Fibroblast of mammary gland (primary cell): ENCODE data around the gene COL4A1.
"Not testable (repeated sequence)": the region's sequence is repeated elsewhere in the genome, so short reads cannot be mapped to it uniquely, and the experiment has no call there.

Experiments used
- DNase-seq: peaks from one replicate; pipeline ENCODE4 v3.0.0-alpha.2; 2010; ENCODE audit warnings: low read depth
- H3K4me3 ChIP-seq: 2 replicates; pipeline ENCODE4 v1.5.1; 2011; ENCODE audit warnings: low read depth, mild to moderate bottlenecking, low read length, moderate library complexity; ENCODE audit not compliant: control insufficient read depth
- CTCF ChIP-seq: conservative IDR thresholded peaks from 2 replicates; pipeline ENCODE4 v1.5.1; 2011; ENCODE audit warnings: low read depth, low read length, inconsistent platforms; ENCODE audit not compliant: control insufficient read depth, insufficient read depth

COL4A1 gene

GRCh38 chr13:110324026-110324749 is 17.2 kb upstream of the COL4A1 start:
- no peak for DNase-seq
- no peak for TF ChIP-seq CTCF
- H3K4me3 ChIP-seq = no peak overlapping the region

DNA sequence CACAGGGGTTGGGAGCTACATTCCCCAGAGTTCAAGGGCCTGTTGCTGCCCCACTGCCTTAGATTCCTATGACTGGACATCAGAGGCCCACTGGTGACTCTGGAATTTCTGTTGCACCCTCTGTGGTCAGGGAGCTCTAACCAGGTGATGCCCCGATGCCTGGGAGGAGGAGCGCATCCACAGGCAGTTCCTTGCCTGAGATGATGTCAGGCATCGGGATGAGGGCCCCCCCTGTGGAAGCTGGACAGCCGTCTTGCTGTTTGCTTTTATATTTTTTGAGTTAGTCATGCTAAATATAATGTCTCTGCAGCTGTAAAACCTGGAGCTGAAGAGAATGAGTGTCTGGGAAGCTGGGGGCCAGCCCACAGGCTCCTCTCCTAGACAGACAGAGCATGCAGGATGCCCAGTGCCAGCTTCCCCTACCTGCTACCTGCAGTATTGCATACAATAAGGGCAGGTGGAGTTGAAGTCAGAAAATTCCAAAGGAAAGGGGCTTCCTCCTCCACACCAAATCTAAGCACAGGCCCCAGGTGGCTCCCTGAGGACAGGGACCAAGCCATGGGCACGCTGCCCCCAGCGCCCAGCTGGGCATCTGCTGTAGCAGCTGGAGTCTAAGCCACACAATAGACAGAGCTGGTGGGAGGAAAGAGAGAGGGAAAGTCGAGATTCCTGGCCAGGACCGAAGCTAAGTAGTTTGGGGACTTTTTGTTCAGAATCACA is 16.4 kb upstream of the COL4A1 start:
- DNase-seq = peak; percentile 72
- TF ChIP-seq CTCF = peak; percentile 0
- no peak overlapping the region for H3K4me3 ChIP-seq

- no peak overlapping the region for H3K4me3 ChIP-seq
- no peak for TF ChIP-seq CTCF
Observed at GRCh38 chr13:110322828-110323171, 15.8 kb upstream of the COL4A1 start.

DNA sequence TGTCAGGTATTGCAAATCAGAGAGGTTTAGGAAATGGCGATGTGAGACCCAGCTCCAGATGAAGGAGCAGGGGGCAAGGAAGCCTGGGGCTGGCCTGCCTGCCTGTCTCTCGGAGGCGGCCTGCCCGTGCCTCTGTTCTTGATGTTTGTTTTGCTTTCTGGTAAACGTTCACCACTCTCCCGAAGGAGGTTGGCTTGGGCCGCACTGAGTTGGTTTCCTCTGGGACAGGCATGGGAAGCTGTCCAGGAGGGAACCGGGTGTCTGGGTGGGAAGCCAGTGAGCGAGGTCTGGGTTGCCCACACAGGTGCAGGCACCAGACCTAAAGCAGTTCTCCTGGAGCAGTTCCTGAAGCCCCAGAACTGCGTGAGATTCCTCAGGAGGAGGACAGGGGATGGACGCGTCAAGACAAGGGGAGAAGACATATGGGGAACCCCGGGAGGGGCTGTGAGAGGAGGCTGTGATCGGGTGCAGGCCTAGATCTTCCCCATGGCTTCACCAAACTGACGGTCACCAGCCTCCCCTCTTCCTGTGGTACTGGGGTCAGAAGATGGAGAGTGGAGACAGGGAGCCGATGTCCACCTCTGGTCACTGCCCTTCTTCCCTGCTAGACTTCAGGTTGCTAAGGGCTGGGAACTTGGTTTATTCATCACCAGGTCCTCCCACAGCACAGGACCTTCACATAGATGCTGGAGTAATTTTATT is 15.3 kb upstream of the COL4A1 start:
- H3K4me3 ChIP-seq = no peak overlapping the region
- no peak for TF ChIP-seq CTCF
- DNase-seq = no peak

More at GRCh38 chr13:110322828-110323171, 15.8 kb upstream of the COL4A1 start:
- DNase-seq = no peak

GRCh38 chr13:110321573-110321972 is 14.6 kb upstream of the COL4A1 start:
- H3K4me3 ChIP-seq, DNase-seq: not testable (repeated sequence)

DNA sequence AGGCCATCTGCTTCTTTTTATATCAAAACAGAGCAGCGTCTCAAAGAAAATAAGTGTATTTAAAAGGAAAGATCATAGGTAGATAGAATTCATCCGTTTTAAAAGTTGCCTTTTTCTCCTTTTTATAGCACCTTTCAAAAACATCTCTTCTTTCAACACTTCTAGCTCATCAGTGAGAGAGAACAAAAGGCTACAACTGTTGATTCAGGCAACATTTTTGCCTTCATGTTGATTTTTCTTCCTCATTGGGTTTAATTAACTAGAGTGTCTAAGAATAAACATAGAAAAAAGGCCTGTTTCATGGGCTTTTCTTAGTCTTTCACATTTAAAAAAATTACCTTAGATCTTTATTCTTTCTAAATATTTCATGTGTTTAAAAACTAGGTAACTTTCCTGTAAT is 13.7 kb upstream of the COL4A1 start:
- DNase-seq = no peak
- H3K4me3 ChIP-seq = no peak overlapping the region
- TF ChIP-seq CTCF = no peak

- H3K4me3 ChIP-seq = no peak overlapping the region
Observed at GRCh38 chr13:110319774-110320509, 13.0 kb upstream of the COL4A1 start.

More at GRCh38 chr13:110319774-110320509, 13.0 kb upstream of the COL4A1 start:
- no peak for TF ChIP-seq CTCF
- peak; percentile 78 for DNase-seq
